Esophagus muscularis mucosa (tissue), 4 donors: Measurements from ENCODE around the gene AATF.

ENCODE experiments used
- CTCF ChIP-seq, 3 experiments: fragments of 200-600 bp in 2 of 3; fragments of 450-650 bp in 1 of 3; sonication (generic) in 2 of 3; IDR thresholded peaks; one replicate each; pipeline ENCODE4 v1.5.1; 2017 to 2019; ENCODE audit warnings: antibody characterized with exemption in 3 of 3, mild to moderate bottlenecking in 2 of 3, moderate library complexity in 1 of 3
- EP300 ChIP-seq: sonication (generic); formaldehyde crosslinking; IDR thresholded peaks from one replicate; pipeline ENCODE4 v1.6.1; 2017; ENCODE audit warnings: antibody characterized with exemption
- POLR2A ChIP-seq: fragments of 450-650 bp; IDR thresholded peaks from one replicate; pipeline ENCODE4 v1.6.1; 2017; ENCODE audit warnings: antibody characterized with exemption, moderate library complexity, mild to moderate bottlenecking, low read depth
- POLR2AphosphoS5 ChIP-seq, 2 donors: sonication (generic); formaldehyde crosslinking; IDR thresholded peaks; one replicate each; pipeline ENCODE4 v1.6.1; 2017; ENCODE audit warnings: antibody characterized with exemption in 2 of 2

GRCh38 chr17:36937959-36938565, 10.7 kb upstream of the AATF start:
- no peak for TF ChIP-seq POLR2A
- no peak for TF ChIP-seq CTCF (IDR thresholded peaks at IDR 0.05)
- no peak for TF ChIP-seq EP300
- TF ChIP-seq POLR2AphosphoS5 (IDR thresholded peaks at IDR 0.05), result no peak
